Stimulated activated CD4-positive, alpha-beta T cell treated with anti-CD3 and anti-CD28 coated beads, Interleukin-15, amount 100 ng/mL, for 24 hours (primary cell): ENCODE measurements around the gene MAGI1.

Experiments used
- DNase-seq: peaks from one replicate; pipeline ENCODE4 v3.0.0-alpha.2; 2020

The MAGI1 gene

DNA sequence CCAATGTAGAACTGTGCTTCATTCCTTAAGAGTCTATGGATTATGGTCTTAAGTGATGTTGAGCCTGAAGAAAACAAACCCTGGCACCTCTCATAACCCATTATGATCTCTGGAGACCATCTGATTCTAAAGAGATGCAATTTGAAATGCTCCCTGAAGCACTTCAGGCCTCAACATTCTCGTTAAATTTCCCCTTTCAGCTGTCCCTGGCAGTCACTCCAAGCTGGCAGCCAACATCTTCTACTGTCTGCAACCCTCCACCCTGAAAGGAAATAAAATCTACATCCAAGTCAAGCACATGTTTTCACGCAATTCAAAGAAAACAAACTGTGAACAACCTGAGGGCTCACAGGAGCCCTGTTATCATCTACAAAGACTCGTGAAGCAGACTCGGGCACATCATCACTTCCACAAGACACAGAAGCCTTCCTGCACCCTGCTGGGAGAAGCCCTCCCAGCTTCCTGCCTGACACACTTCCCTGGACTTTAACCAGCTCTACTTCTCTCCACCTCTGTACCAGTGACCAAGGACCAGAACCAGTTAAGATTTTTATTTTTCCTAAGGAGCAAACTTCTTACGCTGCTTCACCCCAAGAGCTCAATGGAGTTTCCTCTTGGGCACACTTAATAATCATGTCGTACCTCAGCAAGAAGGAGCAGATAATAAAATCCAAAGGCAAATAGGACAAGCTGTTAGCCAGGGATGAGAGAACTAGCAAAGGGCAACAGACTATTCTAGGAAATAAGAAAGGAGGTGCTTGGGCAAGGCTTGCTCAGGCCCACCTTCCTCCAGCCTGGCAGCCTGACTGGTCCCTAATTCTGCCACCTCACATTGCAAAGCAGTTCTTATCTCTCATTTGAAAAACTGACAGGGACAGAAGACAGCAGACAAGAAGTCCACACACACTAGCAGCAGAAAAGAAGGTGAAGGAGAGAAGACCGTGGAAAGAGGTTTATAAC is 67.1 kb downstream of the MAGI1 start:
- no peak for DNase-seq

DNA sequence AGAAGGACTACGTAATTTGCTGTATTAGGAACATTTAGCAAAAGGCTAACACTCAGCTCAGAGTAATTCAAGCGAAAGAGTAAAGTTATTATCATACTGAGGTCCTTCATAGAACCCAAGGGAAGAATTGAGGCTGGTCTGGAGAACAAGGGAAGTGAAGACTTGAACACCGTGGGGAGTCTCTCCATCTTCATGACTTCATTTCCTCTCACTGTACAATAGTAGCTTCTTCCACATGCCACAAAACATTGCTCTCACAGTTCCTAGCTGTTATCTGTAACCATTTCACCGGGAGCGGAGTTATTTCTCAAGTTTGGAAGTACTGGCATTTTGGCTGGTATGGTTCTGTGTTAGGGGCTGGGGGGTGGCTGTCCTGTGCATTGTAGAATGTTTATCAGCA is 69.7 kb downstream of the MAGI1 start:
- no peak for DNase-seq

- DNase-seq, result no peak
Measured at GRCh38 chr3:65967451-65967850, 71.3 kb downstream of the MAGI1 start.

DNA sequence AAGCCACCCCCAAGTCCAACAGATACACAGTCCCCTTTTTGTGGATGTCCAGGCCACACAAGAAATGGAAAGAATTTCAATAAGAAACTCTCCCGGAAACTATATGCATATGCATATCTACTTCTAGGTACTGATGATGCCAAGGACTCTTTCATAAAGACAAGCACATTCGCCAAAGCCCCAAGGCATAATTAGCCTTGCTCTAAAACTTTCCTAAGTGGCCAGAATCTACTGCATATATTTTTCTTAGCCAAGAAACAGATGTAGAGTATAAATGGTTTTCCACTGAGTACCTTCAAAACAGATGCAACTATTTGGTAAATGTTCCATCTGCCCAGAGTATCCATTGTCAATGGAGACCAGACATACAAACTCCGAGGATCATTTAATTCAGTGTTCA is 73.9 kb downstream of the MAGI1 start:
- no peak for DNase-seq

DNA sequence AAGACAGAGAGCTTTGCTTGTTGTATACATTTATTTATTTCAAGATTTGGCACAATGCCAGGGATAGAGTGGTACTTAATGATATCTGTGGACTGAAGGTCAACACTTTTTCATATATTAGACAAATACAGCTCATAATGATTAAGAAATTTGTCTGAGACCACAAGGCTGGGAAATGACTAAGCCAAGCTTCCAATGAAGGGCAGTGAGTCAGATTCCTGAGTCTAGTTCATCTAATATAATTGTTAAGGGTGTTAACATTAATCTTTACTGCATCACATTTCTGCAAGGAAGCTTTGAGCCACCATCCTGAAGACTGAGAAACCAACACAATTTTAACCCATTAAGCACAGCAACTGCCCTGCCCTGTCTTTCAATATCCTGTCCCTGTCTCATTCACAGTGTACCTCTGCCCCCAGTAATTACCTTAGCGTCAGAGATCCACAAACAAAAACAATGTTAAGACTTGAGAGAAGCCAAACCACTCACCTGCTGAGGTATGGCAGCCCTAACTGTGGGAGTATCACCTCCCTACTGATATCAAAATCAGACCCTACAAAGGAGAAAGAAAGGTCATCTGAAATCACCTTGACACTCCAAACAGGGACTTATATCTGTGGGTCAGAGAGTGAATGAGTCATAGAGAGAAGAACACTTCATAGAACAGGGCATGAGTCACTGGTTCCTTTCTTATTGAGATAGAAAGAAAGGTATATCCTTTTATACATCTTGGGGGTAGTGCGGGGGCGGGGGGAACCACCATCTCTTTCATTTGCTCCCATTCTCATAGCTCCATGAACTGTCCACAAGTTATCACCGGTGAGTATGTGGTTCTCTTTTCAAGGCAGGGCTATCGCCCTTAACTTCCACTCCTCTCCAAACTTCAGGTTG is 74.7 kb downstream of the MAGI1 start:
- peak; percentile 69 for DNase-seq

- no peak for DNase-seq
Measured at GRCh38 chr3:65961733-65962132, 77.0 kb downstream of the MAGI1 start.

- no peak for DNase-seq
Measured at GRCh38 chr3:65961128-65961527, 77.6 kb downstream of the MAGI1 start.

- DNase-seq, result no peak
Measured at GRCh38 chr3:65960087-65960486, 78.6 kb downstream of the MAGI1 start.

DNA sequence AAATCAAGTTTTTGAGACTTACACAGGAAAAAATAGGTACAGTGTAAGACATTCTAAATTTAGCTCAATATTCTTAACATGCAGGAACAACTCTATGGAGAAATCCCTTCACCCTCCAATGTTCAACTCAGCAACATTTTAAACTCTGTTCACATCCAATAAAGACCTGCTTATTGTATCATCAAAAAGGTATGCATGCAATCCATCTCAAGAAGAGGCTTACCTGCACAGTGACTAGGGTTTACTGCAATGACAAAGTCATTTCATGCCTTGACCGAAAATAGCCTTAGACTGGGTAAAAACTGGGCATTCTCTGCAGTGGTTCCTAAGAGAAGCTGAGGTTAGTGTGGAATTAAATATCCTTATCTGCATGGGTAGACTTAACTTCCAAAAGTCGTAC is 80.5 kb downstream of the MAGI1 start:
- no peak for DNase-seq

DNA sequence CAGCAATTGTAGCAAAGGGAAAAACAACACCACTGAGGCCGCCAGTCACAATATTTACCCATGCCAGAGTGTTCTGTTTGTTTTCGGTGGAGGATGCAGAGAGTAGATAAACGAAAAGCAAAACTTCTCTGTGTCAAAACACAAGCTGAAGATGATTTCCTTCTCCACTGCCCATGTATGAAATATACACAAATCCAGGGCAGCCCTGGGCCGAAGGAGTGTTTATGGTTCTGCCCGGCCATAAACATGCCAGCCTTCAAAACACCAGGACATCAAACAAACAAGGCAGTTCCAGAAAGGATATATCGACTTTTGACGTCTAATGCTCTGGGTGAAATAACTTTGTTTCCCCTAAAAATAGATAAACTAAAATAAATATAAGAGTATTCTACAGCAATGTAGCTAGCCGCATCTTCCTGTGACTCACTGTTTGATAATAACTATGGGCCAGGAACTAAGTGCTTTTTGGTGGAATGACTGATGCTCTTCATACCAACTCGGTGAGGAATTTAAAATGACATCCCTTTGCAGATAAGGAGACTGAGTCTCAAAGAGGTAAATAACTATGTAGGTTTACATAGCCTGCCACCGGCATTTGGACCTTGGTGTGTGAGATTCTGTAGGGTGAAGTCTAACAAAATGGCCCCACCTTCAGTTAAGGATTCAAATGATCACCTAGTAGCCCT is 82.8 kb downstream of the MAGI1 start:
- no peak for DNase-seq

- DNase-seq, result no peak
Measured at GRCh38 chr3:65953881-65954733, 84.6 kb downstream of the MAGI1 start.

DNA sequence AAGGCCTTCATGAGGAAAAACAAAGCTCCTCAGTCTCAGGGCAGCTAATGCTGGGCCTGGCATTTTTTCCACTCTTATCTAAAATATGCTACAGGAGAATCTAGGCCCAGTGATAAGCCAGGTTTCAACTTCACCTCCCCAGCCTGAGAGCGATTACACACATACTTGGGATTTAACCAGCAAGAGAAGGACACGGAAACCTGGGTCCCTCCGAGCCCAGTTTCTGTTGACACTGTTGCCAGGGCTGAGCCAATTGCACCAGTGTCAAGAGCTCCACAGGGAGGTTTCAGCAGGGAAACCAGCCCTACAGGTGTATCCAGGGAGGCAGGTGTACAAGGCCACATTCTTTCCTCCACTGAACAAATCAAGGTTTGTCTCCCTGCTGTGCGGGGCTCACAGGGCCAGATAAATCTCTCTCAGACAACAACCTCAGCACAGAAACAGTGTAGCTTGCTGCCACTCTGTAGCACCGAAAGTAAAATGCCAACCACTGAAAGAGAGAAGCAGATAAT is 85.4 kb downstream of the MAGI1 start:
- DNase-seq, result no peak

- no peak for DNase-seq
Measured at GRCh38 chr3:65952842-65953241, 85.9 kb downstream of the MAGI1 start.

- no peak for DNase-seq
Measured at GRCh38 chr3:65951836-65952505, 86.7 kb downstream of the MAGI1 start.

DNA sequence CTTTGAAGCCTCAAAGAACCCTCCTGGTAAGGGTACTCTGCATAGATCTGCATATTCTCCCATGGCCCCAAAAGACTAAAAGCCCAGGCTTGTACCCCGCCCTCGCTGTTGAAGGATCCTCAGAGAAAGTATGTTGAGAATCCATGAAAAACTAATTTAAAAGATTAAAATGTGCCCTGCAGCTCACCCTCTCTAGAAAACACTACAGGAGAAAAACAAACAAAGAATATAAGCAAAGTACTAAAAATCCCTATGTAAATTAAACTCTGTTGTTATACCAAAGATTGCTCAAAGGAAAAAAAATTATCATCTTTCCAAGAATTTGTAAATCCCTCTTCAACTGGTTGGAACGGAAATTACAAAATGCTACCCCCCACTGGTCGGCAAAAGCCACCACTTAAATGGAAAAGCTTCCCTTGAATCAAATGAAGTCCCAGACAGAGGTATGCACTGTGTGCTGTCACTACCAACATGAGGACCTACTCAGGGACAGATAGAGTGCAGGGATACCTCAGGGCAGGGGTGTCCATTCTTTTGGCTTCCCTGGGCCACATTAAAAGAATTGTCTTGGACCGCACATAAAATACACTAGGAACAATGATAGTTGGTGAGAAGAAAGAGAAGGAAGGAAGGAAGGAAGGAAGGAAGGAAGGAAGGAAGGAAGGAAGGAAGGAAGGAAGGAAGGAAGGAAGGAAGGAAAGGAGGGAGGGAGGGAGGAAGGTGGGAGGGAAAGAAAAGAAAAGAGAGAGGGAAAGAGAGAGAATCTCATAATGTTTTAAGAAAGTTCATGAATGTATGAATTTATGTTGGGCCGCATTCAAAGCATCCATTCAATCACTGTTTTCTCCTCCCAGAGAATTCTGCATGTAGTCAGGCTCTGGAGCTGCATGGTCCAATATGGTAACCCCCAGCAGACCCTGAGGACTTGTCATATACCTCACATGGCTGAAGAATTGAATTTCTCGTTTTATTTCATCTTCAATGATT is 88.1 kb downstream of the MAGI1 start:
- DNase-seq, result no peak

- DNase-seq, result no peak
Measured at GRCh38 chr3:65948841-65949573, 89.7 kb downstream of the MAGI1 start.

DNA sequence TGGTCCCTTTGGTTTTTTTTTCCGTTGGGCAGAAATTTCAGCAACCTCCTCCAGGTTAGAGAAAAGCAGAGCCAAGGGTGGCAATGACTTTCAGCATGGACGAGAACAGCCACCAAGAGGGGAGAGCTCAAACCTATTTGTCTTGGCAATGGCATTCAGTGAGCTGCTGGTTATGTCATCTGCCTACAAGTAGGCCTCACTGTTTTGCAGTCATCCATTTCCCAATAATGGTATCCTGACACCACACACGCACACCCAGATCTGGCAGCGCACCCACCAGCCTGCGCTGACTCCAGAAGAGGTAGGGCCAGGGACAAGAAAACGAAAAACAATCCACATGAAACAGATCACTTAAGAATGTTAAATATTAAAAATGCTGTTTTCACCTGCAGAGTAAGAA is 92.3 kb downstream of the MAGI1 start:
- DNase-seq, result no peak

GRCh38 chr3:65945953-65946352 is 92.8 kb downstream of the MAGI1 start:
- DNase-seq, result no peak

DNA sequence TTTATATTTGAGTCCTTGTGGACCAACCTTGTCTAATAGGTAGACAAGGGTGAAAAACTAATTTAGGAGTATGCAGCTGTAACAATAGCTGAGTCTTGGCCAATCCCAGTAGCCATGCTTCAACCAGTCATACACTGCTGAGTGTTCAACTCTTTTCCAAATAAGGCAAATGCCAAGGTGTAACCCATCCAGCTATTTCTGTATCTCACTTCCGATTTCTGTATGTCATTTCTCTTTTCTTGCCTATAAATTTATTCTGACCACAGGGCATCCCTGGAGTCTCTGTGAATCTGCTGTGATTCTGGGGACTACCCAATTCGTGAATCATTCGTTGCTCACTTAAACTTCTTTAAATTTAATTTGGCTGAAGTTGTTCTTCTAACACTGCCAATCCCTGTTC is 93.2 kb downstream of the MAGI1 start:
- no peak for DNase-seq
